K562 (cell line): Measurements from ENCODE around the gene PSMC3IP. TPM values are rescaled to one million over a fixed set of nuclear protein-coding genes. Genes with fewer than 3 reads are reported as not detected.
A peak's percentile ranks its signal among the peaks of the same experiment; 100 is the strongest.

Experiments used
- ATAC-seq: fragments of 200-7000 bp; cut with Tn5 transposase; 3 replicates; pipeline ENCODE4 v1.9.1; 2020; ENCODE audit warnings: moderate library complexity
- BruUV-seq: library from RNA; stranded (reverse); fragments of 400-500 nt; replicated peaks from 2 replicates; lab custom pipeline; 2021; lab: Mats Ljungman, UMichigan
- CTCF ChIA-PET: fragments of 300-600 bp; formaldehyde crosslinking; extraction: SDS; loops from one replicate; lab custom pipeline; 2021; ENCODE audit warnings: low intra/inter-chr PET ratio; lab: Yijun Ruan, JAX
- POLR2A ChIA-PET: fragments of 300-600, 350-650 bp; sonication (Branson Sonifier 250); formaldehyde crosslinking; extraction: SDS; loops from one replicate; lab custom pipeline; 2021; ENCODE audit warnings: antibody characterized with exemption, inconsistent platforms; lab: Yijun Ruan, JAX
- DNase-seq, 4 experiments: peaks; one replicate each; pipeline versions ENCODE4 v3.0.0 to v3.0.0-alpha.2; 2011 to 2018; ENCODE audit warnings: low spot score in 3 of 4, mixed read lengths in 3 of 4; ENCODE audit errors: extremely low read depth in 1 of 4
- FAIRE-seq: peaks from 2 replicates; lab custom pipeline; 2011; peaks lifted over from hg19 to GRCh38; lab: Jason Lieb, UNC
- H2AFZ ChIP-seq: 2 replicates; pipeline ENCODE4 v1.6.0; 2011; ENCODE audit warnings: low read depth, low read length, control low read depth, inconsistent platforms
- H3K27ac ChIP-seq: fragments of 200-600 bp; 3 replicates; pipeline ENCODE4 v1.8.0; 2011; ENCODE audit warnings: low read depth, mild to moderate bottlenecking, control low read depth, inconsistent platforms, low read length, moderate library complexity, mixed read lengths; ENCODE audit errors: extremely low read depth
- H3K27me3 ChIP-seq, 2 experiments: fragments of 300-600 bp in 1 of 2; 2 replicates in 1 of 2; 3 replicates in 1 of 2; pipeline versions ENCODE4 v1.6.0 to v1.8.0; 2011; ENCODE audit warnings: inconsistent platforms in 2 of 2, low read length in 2 of 2, mild to moderate bottlenecking in 1 of 2, mixed read lengths in 1 of 2, moderate library complexity in 1 of 2; ENCODE audit not compliant: control insufficient read depth in 2 of 2, insufficient read depth in 2 of 2
- H3K36me3 ChIP-seq: fragments of 300-600 bp; 3 replicates; pipeline ENCODE4 v1.8.0; 2011; ENCODE audit warnings: mild to moderate bottlenecking, low read length, inconsistent platforms; ENCODE audit not compliant: control insufficient read depth, insufficient read depth
- H3K4me1 ChIP-seq, 2 experiments: fragments of 200-600 bp in 1 of 2; replicated peaks in 1 of 2; 2 replicates in 1 of 2; 3 replicates in 1 of 2; pipeline versions ENCODE4 v1.5.1 to v1.8.0; 2011; ENCODE audit warnings: inconsistent platforms in 2 of 2, low read length in 2 of 2, mild to moderate bottlenecking in 1 of 2, mixed read lengths in 1 of 2, moderate library complexity in 1 of 2; ENCODE audit not compliant: control insufficient read depth in 2 of 2, insufficient read depth in 2 of 2
- H3K4me2 ChIP-seq: 2 replicates; pipeline ENCODE4 v1.6.1; 2011; ENCODE audit warnings: low read length, control low read depth, inconsistent platforms, mixed read lengths; ENCODE audit not compliant: insufficient read depth
- H3K4me3 ChIP-seq: fragments of 200-600 bp; sonication (generic), shearing (Covaris generic); 2 replicates; pipeline ENCODE4 v1.5.1; 2016; ENCODE audit warnings: control low read depth, inconsistent platforms
- H3K79me2 ChIP-seq: fragments of 200-600 bp; 3 replicates; pipeline ENCODE4 v1.8.0; 2011; ENCODE audit warnings: low read length, inconsistent platforms; ENCODE audit not compliant: control insufficient read depth, insufficient read depth
- H3K9ac ChIP-seq, 2 experiments: 2 replicates each; pipeline versions ENCODE4 v1.6.0 to v1.6.1; 2011; ENCODE audit warnings: low read depth in 2 of 2, low read length in 2 of 2, control low read depth in 1 of 2, inconsistent platforms in 1 of 2, mild to moderate bottlenecking in 1 of 2, mixed read lengths in 1 of 2; ENCODE audit not compliant: insufficient read depth in 1 of 2
- H3K9me1 ChIP-seq: one replicate; pipeline ENCODE4 v1.6.0; 2011; ENCODE audit warnings: inconsistent platforms, mild to moderate bottlenecking, low read length, moderate library complexity; ENCODE audit not compliant: control insufficient read depth, insufficient read depth
- H3K9me3 ChIP-seq: replicated peaks from 2 replicates; pipeline ENCODE4 v1.5.1; 2011; ENCODE audit warnings: low read depth, low read length, inconsistent platforms; ENCODE audit not compliant: control insufficient read depth, insufficient read depth
- H4K20me1 ChIP-seq: replicated peaks from 2 replicates; pipeline ENCODE4 v1.6.1; 2011; ENCODE audit warnings: low read length, inconsistent platforms, mixed read lengths; ENCODE audit not compliant: control insufficient read depth, insufficient read depth
- KLF10 ChIP-seq: fragments of 250-450 bp; sonication (Bioruptor Pico); IDR thresholded peaks from 2 replicates; pipeline ENCODE4 v1.6.1; 2021; ENCODE audit warnings: matching md5 sums
- MEIS2 ChIP-seq: fragments of 450-650 bp; IDR thresholded peaks from 2 replicates; pipeline ENCODE4 v1.6.1; 2014; ENCODE audit warnings: mild to moderate bottlenecking; ENCODE audit not compliant: partially characterized antibody
- NONO ChIP-seq, 2 experiments: fragments of 200-400 bp in 1 of 2; fragments of 450-650 bp in 1 of 2; formaldehyde crosslinking in 1 of 2; IDR thresholded peaks; 2 replicates each; pipeline ENCODE4 v1.6.1; 2017; ENCODE audit warnings: low read depth in 2 of 2, mild to moderate bottlenecking in 2 of 2, moderate library complexity in 2 of 2, low read length in 1 of 2
- RBFOX2 ChIP-seq: fragments of 200-400 bp; formaldehyde crosslinking; IDR thresholded peaks from 2 replicates; pipeline ENCODE4 v1.6.1; 2017; ENCODE audit warnings: low read depth, mild to moderate bottlenecking, low read length, moderate library complexity
- RBM22 ChIP-seq: fragments of 200-400 bp; formaldehyde crosslinking; IDR thresholded peaks from 2 replicates; pipeline ENCODE4 v1.6.1; 2018; ENCODE audit warnings: low read length, low read depth; ENCODE audit not compliant: poor library complexity, severe bottlenecking
- ZNF75A ChIP-seq: fragments of 450-650 bp; formaldehyde crosslinking; IDR thresholded peaks from 2 replicates; pipeline ENCODE4 v1.4.0; 2020; ENCODE audit warnings: mild to moderate bottlenecking
- WGBS: fragments of 100-300 bp; shearing (Covaris generic); methylation state at CpG from one replicate; pipeline ENCODE4 v1.1.6; 2016; ENCODE audit warnings: low coverage, mixed read lengths; ENCODE audit not compliant: insufficient coverage; ENCODE audit errors: missing lambda C conversion rate; 5-methylcytosine and 5-hydroxymethylcytosine counted together
- in situ Hi-C: fragments of 300-500 bp; cut with MboI; formaldehyde crosslinking; loops from 4 replicates; pipeline ENCODE4 v1.15.0; 2018; ENCODE audit warnings: inconsistent platforms, mixed read lengths
- intact Hi-C: fragments of 100-400 bp; cut with micrococcal nuclease; formaldehyde crosslinking; loops from 2 replicates; pipeline ENCODE4 v1.14.2; 2022
- polyA plus RNA-seq, 8 experiments: library from polyadenylated mRNA; depleted of rRNA in 4 of 8; stranded (reverse) in 5 of 8; unstranded in 3 of 8; fragments of >200 nt; fragmentation: Nextera tagmentation in 2 of 8; fragmentation: Illumina TruSeq in 1 of 8; extraction: Ambion mirVana in 2 of 8; extraction: Trizol in 1 of 8; gene quantifications; 2 replicates each; pipeline versions ENCODE4 v1.2.1 to v1.2.3, GENCODE V29; 2011 to 2014; ENCODE audit warnings: inconsistent platforms in 1 of 8, missing spikeins in 1 of 8
- total RNA-seq, 7 experiments: library from RNA; depleted of rRNA in 6 of 7; stranded (reverse); fragments of >200 nt in 6 of 7; fragmentation: Illumina TruSeq in 2 of 7; extraction: Trizol in 2 of 7; gene quantifications; 2 replicates each; pipeline versions ENCODE4 v1.2.1 to v1.2.3, GENCODE V29; 2011 to 2021; ENCODE audit warnings: low replicate concordance in 1 of 7
- TF ChIP-seq, protein P1 (sequence below): fragments of 450-650 bp; IDR thresholded peaks from 2 replicates; pipeline ENCODE4 v1.6.1; 2016
- TF ChIP-seq, protein P2 (sequence below), 2 experiments: IDR thresholded peaks in 1 of 2; conservative IDR thresholded peaks in 1 of 2; 2 replicates each; pipeline ENCODE4 v1.6.1; 2016; ENCODE audit warnings: low read depth in 2 of 2, mild to moderate bottlenecking in 1 of 2, missing compliant biosample characterization in 1 of 2, missing genetic modification characterization in 1 of 2, moderate library complexity in 1 of 2
- TF ChIP-seq, protein P3 (sequence below): fragments of 200-800 bp; sonication (Bioruptor generic); IDR thresholded peaks from 2 replicates; pipeline ENCODE4 v1.6.1; 2017; ENCODE audit warnings: missing genetic modification characterization, missing compliant biosample characterization

The PSMC3IP gene
- total and polyA plus RNA-seq, 9 of the 15 experiments (the other 6 are each of a cell fraction or from before 2014, with no cell fraction given), result 13.8 to 65.6 (median 32.8) TPM

DNA sequence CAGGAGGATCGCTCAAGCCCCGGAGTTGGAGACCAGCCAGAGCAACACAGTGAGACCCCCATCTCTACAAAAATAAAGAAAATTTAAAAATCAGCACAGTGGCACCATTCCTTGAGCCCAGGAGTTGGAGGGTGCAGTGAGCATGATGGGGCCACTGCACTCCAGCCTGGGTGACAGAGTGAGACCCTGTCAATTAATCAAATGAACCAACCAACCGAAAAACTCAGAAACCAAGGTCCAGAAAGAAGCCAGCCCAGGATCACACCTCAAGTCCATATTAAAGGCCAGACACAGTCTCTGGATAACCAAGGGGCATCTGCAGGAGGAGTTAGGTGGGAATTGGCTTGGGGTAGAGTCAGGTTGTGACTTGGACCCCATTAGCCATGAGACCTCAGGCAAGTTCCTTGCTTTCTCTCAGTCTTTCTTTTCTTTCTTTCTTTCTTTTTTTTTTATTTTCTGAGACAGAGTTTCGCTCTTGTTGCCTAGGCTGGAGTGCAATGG is 22.4 kb downstream of the PSMC3IP start:
- POLR2A ChIA-PET, result interaction anchor here (0.6 to 1.3 kb wide), 4 partner anchors 18 to 279 kb away, joined by 3 to 4 read pairs (median 3); no protein-coding TSS in a partner anchor
- intact Hi-C loops (no loop called here), in situ Hi-C loops (no loop called here)
- Histone ChIP-seq H2AFZ (peak overlapping the region; percentile 85), H3K9ac (peak overlapping the region; percentile 66 to 100), H3K9me1 (no peaks in the 10 kb centered on the region), H3K27me3 (no peaks in the 10 kb centered on the region), H3K36me3 (peaks cover 4% of the 10 kb centered on the region; the same call in 1 of the 3 replicates), H4K20me1 (no peaks in the 10 kb centered on the region), H3K79me2 (peaks cover 26% of the 10 kb centered on the region), H3K4me1 (peaks cover 18 to 45% of the 10 kb centered on the region in 2 experiments; a peak in 4 of 5 replicates), H3K27ac (peak overlapping the region; percentile 91), H3K4me2 (peak overlapping the region; percentile 96), H3K9me3 (no peaks in the 10 kb centered on the region), H3K4me3 (peak overlapping the region; percentile 87)
- DNase-seq (no peak), ATAC-seq (no peak), FAIRE-seq (peak; percentile 6)
- CTCF ChIA-PET, result no interaction called here
- WGBS, result 25% methylated on average over 4 of the region's 4 CpGs
- TF ChIP-seq ZNF75A (CRISPR knock-in tag), result no peak
- peak; percentile 39 for TF ChIP-seq MEIS2
- TF ChIP-seq, protein P1, sequence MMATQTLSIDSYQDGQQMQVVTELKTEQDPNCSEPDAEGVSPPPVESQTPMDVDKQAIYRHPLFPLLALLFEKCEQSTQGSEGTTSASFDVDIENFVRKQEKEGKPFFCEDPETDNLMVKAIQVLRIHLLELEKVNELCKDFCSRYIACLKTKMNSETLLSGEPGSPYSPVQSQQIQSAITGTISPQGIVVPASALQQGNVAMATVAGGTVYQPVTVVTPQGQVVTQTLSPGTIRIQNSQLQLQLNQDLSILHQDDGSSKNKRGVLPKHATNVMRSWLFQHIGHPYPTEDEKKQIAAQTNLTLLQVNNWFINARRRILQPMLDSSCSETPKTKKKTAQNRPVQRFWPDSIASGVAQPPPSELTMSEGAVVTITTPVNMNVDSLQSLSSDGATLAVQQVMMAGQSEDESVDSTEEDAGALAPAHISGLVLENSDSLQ, result peak; percentile 34; the same call in 1 of the 2 replicates
- TF ChIP-seq RBM22, result no peak
- no peak for TF ChIP-seq NONO (IDR thresholded peaks at IDR 0.05; ENCODE audit: low read depth in 2 of 2, low read length in 1 of 2)
- TF ChIP-seq, protein P2, sequence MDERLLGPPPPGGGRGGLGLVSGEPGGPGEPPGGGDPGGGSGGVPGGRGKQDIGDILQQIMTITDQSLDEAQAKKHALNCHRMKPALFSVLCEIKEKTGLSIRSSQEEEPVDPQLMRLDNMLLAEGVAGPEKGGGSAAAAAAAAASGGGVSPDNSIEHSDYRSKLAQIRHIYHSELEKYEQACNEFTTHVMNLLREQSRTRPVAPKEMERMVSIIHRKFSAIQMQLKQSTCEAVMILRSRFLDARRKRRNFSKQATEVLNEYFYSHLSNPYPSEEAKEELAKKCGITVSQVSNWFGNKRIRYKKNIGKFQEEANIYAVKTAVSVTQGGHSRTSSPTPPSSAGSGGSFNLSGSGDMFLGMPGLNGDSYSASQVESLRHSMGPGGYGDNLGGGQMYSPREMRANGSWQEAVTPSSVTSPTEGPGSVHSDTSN (CRISPR knock-in tag; IDR thresholded peaks at IDR 0.05; ENCODE audit: low read depth), result no peak
- TF ChIP-seq, protein P2 (tag; conservative IDR thresholded peaks at IDR 0.05; ENCODE audit: low read depth), result 0 out of 2 replicates have a peak, but pooled peaks have one; percentile 28
- TF ChIP-seq KLF10 (CRISPR knock-in tag), result no peak
- TF ChIP-seq, protein P3, sequence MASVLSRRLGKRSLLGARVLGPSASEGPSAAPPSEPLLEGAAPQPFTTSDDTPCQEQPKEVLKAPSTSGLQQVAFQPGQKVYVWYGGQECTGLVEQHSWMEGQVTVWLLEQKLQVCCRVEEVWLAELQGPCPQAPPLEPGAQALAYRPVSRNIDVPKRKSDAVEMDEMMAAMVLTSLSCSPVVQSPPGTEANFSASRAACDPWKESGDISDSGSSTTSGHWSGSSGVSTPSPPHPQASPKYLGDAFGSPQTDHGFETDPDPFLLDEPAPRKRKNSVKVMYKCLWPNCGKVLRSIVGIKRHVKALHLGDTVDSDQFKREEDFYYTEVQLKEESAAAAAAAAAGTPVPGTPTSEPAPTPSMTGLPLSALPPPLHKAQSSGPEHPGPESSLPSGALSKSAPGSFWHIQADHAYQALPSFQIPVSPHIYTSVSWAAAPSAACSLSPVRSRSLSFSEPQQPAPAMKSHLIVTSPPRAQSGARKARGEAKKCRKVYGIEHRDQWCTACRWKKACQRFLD, result 0 out of 2 replicates have a peak, but pooled peaks have one; percentile 7
- TF ChIP-seq RBFOX2, result no peak
- BruUV-seq, result TSS peak; percentile 78
